Liver (tissue), 9 donors: ENCODE measurements around the gene DCPS. TPM values are rescaled to one million over a fixed set of nuclear protein-coding genes. Genes with fewer than 3 reads are reported as not detected.

Source experiments
- DNase-seq: peaks from one replicate; pipeline ENCODE4 v3.0.0-alpha.2; 2017; ENCODE audit warnings: low spot score
- H3K27ac ChIP-seq, 2 donors: one replicate each; pipeline ENCODE4 v1.7.0; 2013; ENCODE audit warnings: inconsistent platforms in 2 of 2, low read length in 2 of 2, control low read depth in 1 of 2, low read depth in 1 of 2, mild to moderate bottlenecking in 1 of 2
- H3K27me3 ChIP-seq, 4 donors: one replicate each; pipeline versions ENCODE4 v1.6.1 to v1.7.0; 2013; ENCODE audit warnings: low read length in 3 of 4, inconsistent platforms in 1 of 4, mild to moderate bottlenecking in 1 of 4, moderate library complexity in 1 of 4; ENCODE audit not compliant: control insufficient read depth in 4 of 4, insufficient read depth in 4 of 4
- H3K36me3 ChIP-seq, 4 donors: one replicate each; pipeline versions ENCODE4 v1.6.1 to v1.7.0; 2013; ENCODE audit warnings: low read length in 3 of 4, mild to moderate bottlenecking in 3 of 4, low read depth in 1 of 4, moderate library complexity in 1 of 4; ENCODE audit not compliant: control insufficient read depth in 4 of 4, insufficient read depth in 3 of 4
- H3K4me1 ChIP-seq, 4 donors: one replicate each; pipeline versions ENCODE4 v1.6.1 to v1.7.0; 2013; ENCODE audit warnings: low read length in 3 of 4, mild to moderate bottlenecking in 3 of 4, moderate library complexity in 1 of 4; ENCODE audit not compliant: control insufficient read depth in 4 of 4, insufficient read depth in 4 of 4
- H3K4me3 ChIP-seq, 3 donors: one replicate each; pipeline versions ENCODE4 v1.6.1 to v1.7.0; 2013; ENCODE audit warnings: low read length in 3 of 3, control low read depth in 1 of 3, low read depth in 1 of 3, mild to moderate bottlenecking in 1 of 3
- H3K9ac ChIP-seq, 2 donors: one replicate each; pipeline ENCODE4 v1.7.0; 2013; ENCODE audit warnings: low read length in 2 of 2, mild to moderate bottlenecking in 2 of 2, moderate library complexity in 2 of 2, control low read depth in 1 of 2, low read depth in 1 of 2
- H3K9me3 ChIP-seq, 4 donors: one replicate each; pipeline versions ENCODE4 v1.6.1 to v1.7.0; 2013; ENCODE audit warnings: low read length in 3 of 4; ENCODE audit not compliant: control insufficient read depth in 4 of 4
- ATF3 ChIP-seq: IDR thresholded peaks from 2 replicates; pipeline ENCODE4 v1.6.1; 2016; ENCODE audit warnings: antibody characterized with exemption
- EGR1 ChIP-seq, 2 donors: IDR thresholded peaks; 2 replicates each; pipeline ENCODE4 v1.6.1; 2016 to 2018; ENCODE audit warnings: antibody characterized with exemption in 2 of 2, low read depth in 2 of 2
- FOXA1 ChIP-seq: IDR thresholded peaks from 2 replicates; pipeline ENCODE4 v1.6.1; 2016; ENCODE audit warnings: antibody characterized with exemption
- FOXA2 ChIP-seq: IDR thresholded peaks from 2 replicates; pipeline ENCODE4 v1.6.1; 2016; ENCODE audit warnings: antibody characterized with exemption
- GABPA ChIP-seq, 2 donors: IDR thresholded peaks in 1 of 2; conservative IDR thresholded peaks in 1 of 2; 2 replicates each; pipeline ENCODE4 v1.6.1; 2016; ENCODE audit warnings: antibody characterized with exemption in 2 of 2, mild to moderate bottlenecking in 1 of 2, moderate library complexity in 1 of 2
- JUND ChIP-seq, 2 donors: IDR thresholded peaks; 2 replicates each; pipeline ENCODE4 v1.6.1; 2016; ENCODE audit warnings: antibody characterized with exemption in 2 of 2
- NR2F2 ChIP-seq: IDR thresholded peaks from 2 replicates; pipeline ENCODE4 v1.6.1; 2016; ENCODE audit warnings: antibody characterized with exemption
- RAD21 ChIP-seq, 2 donors: IDR thresholded peaks; 2 replicates each; pipeline ENCODE4 v1.6.1; 2016; ENCODE audit warnings: antibody characterized with exemption in 2 of 2, mild to moderate bottlenecking in 2 of 2
- RXRA ChIP-seq, 2 donors: IDR thresholded peaks; 2 replicates each; pipeline ENCODE4 v1.6.1; 2017 to 2018; ENCODE audit warnings: antibody characterized with exemption in 2 of 2, mild to moderate bottlenecking in 1 of 2
- SP1 ChIP-seq: IDR thresholded peaks from 2 replicates; pipeline ENCODE4 v1.6.1; 2018; ENCODE audit warnings: antibody characterized with exemption, mild to moderate bottlenecking
- TAF1 ChIP-seq: conservative IDR thresholded peaks from 2 replicates; pipeline ENCODE4 v1.6.1; 2016; ENCODE audit warnings: antibody characterized with exemption, mild to moderate bottlenecking
- YY1 ChIP-seq: IDR thresholded peaks from 2 replicates; pipeline ENCODE4 v1.6.1; 2016; ENCODE audit warnings: antibody characterized with exemption, mild to moderate bottlenecking
- ZBTB33 ChIP-seq: IDR thresholded peaks from 2 replicates; pipeline ENCODE4 v1.6.1; 2016; ENCODE audit warnings: antibody characterized with exemption
- WGBS: extraction: QIAGEN DNeasy Blood & Tissue Kit; methylation state at CpG from one replicate; pipeline ENCODE4 v1.1.7; 2013; 5-methylcytosine and 5-hydroxymethylcytosine counted together
- polyA plus RNA-seq, 2 donors: library from polyadenylated mRNA; stranded (reverse) in 1 of 2; unstranded in 1 of 2; fragments of 200-250 nt in 1 of 2; fragments of >200 nt in 1 of 2; fragmentation: Nextera tagmentation in 1 of 2; extraction: Ambion mirVana in 1 of 2; gene quantifications; one replicate each; pipeline versions ENCODE4 v1.2.1 to v1.2.3, GENCODE V29; 2013 to 2015
- total RNA-seq, 2 donors: library from RNA; depleted of rRNA; stranded (reverse); fragments of >200 nt; gene quantifications; one replicate each; pipeline ENCODE4 v1.2.3, GENCODE V29; 2014
- TF ChIP-seq, protein P1 (sequence below): IDR thresholded peaks from 2 replicates; pipeline ENCODE4 v1.6.1; 2016; ENCODE audit warnings: antibody characterized with exemption
- TF ChIP-seq, protein P2 (sequence below): IDR thresholded peaks from 2 replicates; pipeline ENCODE4 v1.6.1; 2016; ENCODE audit warnings: antibody characterized with exemption, mild to moderate bottlenecking
- donor health status: healthy.
- donor health status: healthy.
- donor health status: healthy.
- donor health status: healthy.
- donor health status: healthy.

DCPS gene
- total and polyA plus RNA-seq, 4 donors: 5.6 to 61.0 (median 19.0) TPM

DNA sequence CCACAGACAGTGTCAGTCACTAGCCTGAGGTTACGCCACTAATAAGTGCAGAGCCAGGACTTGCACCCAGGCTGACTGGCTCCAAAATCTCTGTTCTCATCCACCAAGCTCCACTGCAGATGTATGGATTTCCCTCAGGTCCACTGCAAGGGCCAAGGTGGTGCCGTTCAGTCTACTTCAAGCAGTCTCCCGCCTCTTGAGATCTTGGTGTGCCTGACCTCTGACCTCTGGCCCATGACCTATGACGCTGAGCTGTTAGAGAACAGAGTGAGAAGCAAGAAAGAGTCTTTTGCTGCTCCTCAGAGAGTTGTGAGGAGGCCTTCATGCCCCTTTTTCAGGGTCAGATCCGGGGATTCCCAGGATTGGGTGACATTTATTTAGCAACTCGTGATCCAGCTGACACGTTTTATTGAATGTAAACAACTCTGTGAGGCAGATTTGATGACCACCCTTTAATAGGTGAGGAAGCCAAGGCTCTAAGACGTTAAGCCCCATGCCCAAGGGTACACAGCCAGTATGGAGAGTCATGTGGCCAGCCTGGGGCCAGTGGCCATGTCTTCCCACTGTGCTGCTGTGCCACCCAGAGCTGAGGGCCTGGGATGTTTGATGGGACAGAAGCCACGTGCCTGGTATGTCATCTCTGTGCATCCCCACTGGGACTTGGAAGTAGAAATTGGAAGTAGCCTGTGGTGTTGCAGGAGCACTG, 25.2 kb downstream of the DCPS start:
- Histone ChIP-seq H3K36me3 (peaks cover 2 to 20% (median 11%) of the 10 kb centered on the region in 4 donors), H3K27me3 (no peaks in the 10 kb centered on the region), H3K9ac (peak overlapping the region; percentile 75 to 93), H3K9me3 (no peaks in the 10 kb centered on the region), H3K4me3 (peak overlapping the region; percentile 54 to 67 (median 64)), H3K4me1 (peaks cover 7 to 37% (median 12%) of the 10 kb centered on the region in 4 donors), H3K27ac (peak overlapping the region; percentile 94 to 97)
- DNase-seq: no peak
- 53% methylated on average over 9 of the region's 9 CpGs for WGBS
- no peak for TF ChIP-seq YY1
- peak; percentile 95 for TF ChIP-seq NR2F2
- TF ChIP-seq, protein P1, sequence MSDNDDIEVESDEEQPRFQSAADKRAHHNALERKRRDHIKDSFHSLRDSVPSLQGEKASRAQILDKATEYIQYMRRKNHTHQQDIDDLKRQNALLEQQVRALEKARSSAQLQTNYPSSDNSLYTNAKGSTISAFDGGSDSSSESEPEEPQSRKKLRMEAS: no peak
- no peak for TF ChIP-seq EGR1 (IDR thresholded peaks at IDR 0.05; ENCODE audit: low read depth in 2 of 2)
- TF ChIP-seq RXRA (IDR thresholded peaks at IDR 0.05): peak in 1 of 2 donors; percentile 11
- TF ChIP-seq FOXA2: no peak
- TF ChIP-seq RAD21 (IDR thresholded peaks at IDR 0.05): no peak

GRCh38 chr11:126329644-126330211, 25.9 kb downstream of the DCPS start:
- no peaks in the 10 kb centered on the region for H3K27me3 ChIP-seq
- peaks cover 7 to 40% (median 14%) of the 10 kb centered on the region in 4 donors for H3K4me1 ChIP-seq
- WGBS: 85% methylated on average over 11 of the region's 11 CpGs
- no peak for TF ChIP-seq FOXA2
- no peak for TF ChIP-seq ZBTB33
- no peak for TF ChIP-seq FOXA1
- no peak for TF ChIP-seq YY1
- no peak overlapping the region for H3K27ac ChIP-seq
- no peaks in the 10 kb centered on the region for H3K9me3 ChIP-seq
- H3K9ac ChIP-seq: no peak overlapping the region
- no peak for DNase-seq
- peak overlapping the region in 1 of 3 donors; percentile 64 for H3K4me3 ChIP-seq
- H3K36me3 ChIP-seq: peaks cover 2 to 20% (median 11%) of the 10 kb centered on the region in 4 donors

DNA sequence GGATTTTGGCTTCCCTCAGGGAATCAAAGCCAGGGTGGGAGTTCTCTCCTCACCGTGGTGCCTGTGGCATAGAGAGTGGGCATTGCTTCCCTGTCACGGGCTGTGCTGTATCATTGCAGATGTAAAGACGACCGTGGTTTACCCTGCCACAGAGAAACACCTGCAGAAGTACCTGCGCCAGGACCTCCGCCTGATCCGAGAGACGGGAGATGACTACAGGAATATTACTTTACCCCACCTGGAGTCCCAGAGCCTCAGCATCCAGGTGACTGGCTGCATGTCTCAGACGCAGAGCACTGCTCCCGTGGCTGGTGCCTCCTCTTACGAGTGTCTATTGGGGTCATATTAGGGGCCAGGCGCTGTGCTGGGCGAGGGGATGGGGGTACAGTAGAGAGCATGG, 27.4 kb downstream of the DCPS start:
- Histone ChIP-seq H3K27me3 (no peaks in the 10 kb centered on the region), H3K9ac (no peak overlapping the region), H3K9me3 (no peaks in the 10 kb centered on the region), H3K27ac (no peak overlapping the region), H3K4me3 (no peak overlapping the region), H3K4me1 (peaks cover 9 to 52% (median 22%) of the 10 kb centered on the region in 4 donors), H3K36me3 (peaks cover 2 to 22% (median 11%) of the 10 kb centered on the region in 4 donors)
- WGBS: 98% methylated on average over 13 of the region's 13 CpGs
- no peak for TF ChIP-seq FOXA1
- DNase-seq: no peak

GRCh38 chr11:126332221-126332711, 28.4 kb downstream of the DCPS start:
- no peaks in the 10 kb centered on the region for H3K27me3 ChIP-seq
- no peaks in the 10 kb centered on the region for H3K9me3 ChIP-seq
- no peak overlapping the region for H3K27ac ChIP-seq
- H3K36me3 ChIP-seq: peaks cover 2 to 22% (median 11%) of the 10 kb centered on the region in 4 donors
- no peak overlapping the region for H3K9ac ChIP-seq
- no peak for DNase-seq
- WGBS: 73% methylated on average over 5 of the region's 5 CpGs
- peaks cover 9 to 62% (median 30%) of the 10 kb centered on the region in 4 donors for H3K4me1 ChIP-seq
- no peak overlapping the region for H3K4me3 ChIP-seq
- TF ChIP-seq SP1 (no peak), JUND (IDR thresholded peaks at IDR 0.05) (no peak), EGR1 (IDR thresholded peaks at IDR 0.05; ENCODE audit: low read depth in 2 of 2) (no peak), RAD21 (IDR thresholded peaks at IDR 0.05) (no peak), FOXA2 (no peak), GABPA (IDR thresholded peaks at IDR 0.05 in 1 of 2, conservative IDR thresholded peaks at IDR 0.05 in 1 of 2) (no peak), NR2F2 (no peak), ATF3 (no peak), FOXA1 (no peak), TAF1 (no peak)
- TF ChIP-seq, protein P2, sequence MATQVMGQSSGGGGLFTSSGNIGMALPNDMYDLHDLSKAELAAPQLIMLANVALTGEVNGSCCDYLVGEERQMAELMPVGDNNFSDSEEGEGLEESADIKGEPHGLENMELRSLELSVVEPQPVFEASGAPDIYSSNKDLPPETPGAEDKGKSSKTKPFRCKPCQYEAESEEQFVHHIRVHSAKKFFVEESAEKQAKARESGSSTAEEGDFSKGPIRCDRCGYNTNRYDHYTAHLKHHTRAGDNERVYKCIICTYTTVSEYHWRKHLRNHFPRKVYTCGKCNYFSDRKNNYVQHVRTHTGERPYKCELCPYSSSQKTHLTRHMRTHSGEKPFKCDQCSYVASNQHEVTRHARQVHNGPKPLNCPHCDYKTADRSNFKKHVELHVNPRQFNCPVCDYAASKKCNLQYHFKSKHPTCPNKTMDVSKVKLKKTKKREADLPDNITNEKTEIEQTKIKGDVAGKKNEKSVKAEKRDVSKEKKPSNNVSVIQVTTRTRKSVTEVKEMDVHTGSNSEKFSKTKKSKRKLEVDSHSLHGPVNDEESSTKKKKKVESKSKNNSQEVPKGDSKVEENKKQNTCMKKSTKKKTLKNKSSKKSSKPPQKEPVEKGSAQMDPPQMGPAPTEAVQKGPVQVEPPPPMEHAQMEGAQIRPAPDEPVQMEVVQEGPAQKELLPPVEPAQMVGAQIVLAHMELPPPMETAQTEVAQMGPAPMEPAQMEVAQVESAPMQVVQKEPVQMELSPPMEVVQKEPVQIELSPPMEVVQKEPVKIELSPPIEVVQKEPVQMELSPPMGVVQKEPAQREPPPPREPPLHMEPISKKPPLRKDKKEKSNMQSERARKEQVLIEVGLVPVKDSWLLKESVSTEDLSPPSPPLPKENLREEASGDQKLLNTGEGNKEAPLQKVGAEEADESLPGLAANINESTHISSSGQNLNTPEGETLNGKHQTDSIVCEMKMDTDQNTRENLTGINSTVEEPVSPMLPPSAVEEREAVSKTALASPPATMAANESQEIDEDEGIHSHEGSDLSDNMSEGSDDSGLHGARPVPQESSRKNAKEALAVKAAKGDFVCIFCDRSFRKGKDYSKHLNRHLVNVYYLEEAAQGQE: no peak
- TF ChIP-seq, protein P1: no peak
